Pulmonary artery endothelial cell (primary cell): ENCODE data around the gene ZFYVE27. TPM values are rescaled to one million over a fixed set of nuclear protein-coding genes. Genes with fewer than 3 reads are reported as not detected.

ENCODE experiments used
- DNase-seq: peaks from one replicate; pipeline ENCODE4 v3.0.0-alpha.2; 2011; ENCODE audit warnings: low read depth, low spot score
- total RNA-seq: library from RNA; depleted of rRNA; stranded (reverse); fragments of >200 nt; gene quantifications from 2 replicates; pipeline ENCODE4 v1.2.3, GENCODE V29; 2014

The ZFYVE27 gene
- total RNA-seq, 1 donor from 2014 or later = 16.0 TPM

- no peak for DNase-seq
Measured at GRCh38 chr10:97768322-97769315, 31.7 kb downstream of the ZFYVE27 start.

- DNase-seq = no peak
Measured at GRCh38 chr10:97770255-97770654, 33.3 kb downstream of the ZFYVE27 start.

- DNase-seq = no peak
Measured at GRCh38 chr10:97771055-97771891, 34.3 kb downstream of the ZFYVE27 start.

GRCh38 chr10:97771913-97772823 lies 35.2 kb downstream of the ZFYVE27 start, which contains the start of gene SFRP5:
TSS of gene SFRP5 (minus strand) at chr10:97771999. CDS start at chr10:97771833, 166 bp downstream.
- no peak for DNase-seq

- DNase-seq = no peak
Measured at GRCh38 chr10:97773096-97773495, 36.2 kb downstream of the ZFYVE27 start.

GRCh38 chr10:97774811-97775294 lies 37.9 kb downstream of the ZFYVE27 start:
- DNase-seq = no peak

GRCh38 chr10:97777143-97777542 lies 40.2 kb downstream of the ZFYVE27 start:
- no peak for DNase-seq

- DNase-seq = no peak
Measured at GRCh38 chr10:97778452-97779302, 41.7 kb downstream of the ZFYVE27 start.

- no peak for DNase-seq
Measured at GRCh38 chr10:97779492-97779891, 42.6 kb downstream of the ZFYVE27 start.

GRCh38 chr10:97779975-97780374 lies 43.0 kb downstream of the ZFYVE27 start:
- no peak for DNase-seq

GRCh38 chr10:97780841-97781617 lies 44.1 kb downstream of the ZFYVE27 start:
- DNase-seq = no peak

- DNase-seq = no peak
Measured at GRCh38 chr10:97781618-97782331, 44.8 kb downstream of the ZFYVE27 start.

- no peak for DNase-seq
Measured at GRCh38 chr10:97782455-97783228, 45.7 kb downstream of the ZFYVE27 start.

- no peak for DNase-seq
Measured at GRCh38 chr10:97784200-97784810, 47.4 kb downstream of the ZFYVE27 start.

- no peak for DNase-seq
Measured at GRCh38 chr10:97785231-97785630, 48.3 kb downstream of the ZFYVE27 start.

- DNase-seq = no peak
Measured at GRCh38 chr10:97785731-97786130, 48.8 kb downstream of the ZFYVE27 start.
